GM12874 (cell line): ENCODE data around the gene FLAD1.

Experiments
- TF ChIP-seq, protein P1 (sequence below): IDR thresholded peaks from 2 replicates; pipeline ENCODE4 v1.5.1; 2011; ENCODE audit warnings: low read depth, mild to moderate bottlenecking, control low read depth, low read length, moderate library complexity; ENCODE audit not compliant: insufficient read depth

The FLAD1 gene

DNA sequence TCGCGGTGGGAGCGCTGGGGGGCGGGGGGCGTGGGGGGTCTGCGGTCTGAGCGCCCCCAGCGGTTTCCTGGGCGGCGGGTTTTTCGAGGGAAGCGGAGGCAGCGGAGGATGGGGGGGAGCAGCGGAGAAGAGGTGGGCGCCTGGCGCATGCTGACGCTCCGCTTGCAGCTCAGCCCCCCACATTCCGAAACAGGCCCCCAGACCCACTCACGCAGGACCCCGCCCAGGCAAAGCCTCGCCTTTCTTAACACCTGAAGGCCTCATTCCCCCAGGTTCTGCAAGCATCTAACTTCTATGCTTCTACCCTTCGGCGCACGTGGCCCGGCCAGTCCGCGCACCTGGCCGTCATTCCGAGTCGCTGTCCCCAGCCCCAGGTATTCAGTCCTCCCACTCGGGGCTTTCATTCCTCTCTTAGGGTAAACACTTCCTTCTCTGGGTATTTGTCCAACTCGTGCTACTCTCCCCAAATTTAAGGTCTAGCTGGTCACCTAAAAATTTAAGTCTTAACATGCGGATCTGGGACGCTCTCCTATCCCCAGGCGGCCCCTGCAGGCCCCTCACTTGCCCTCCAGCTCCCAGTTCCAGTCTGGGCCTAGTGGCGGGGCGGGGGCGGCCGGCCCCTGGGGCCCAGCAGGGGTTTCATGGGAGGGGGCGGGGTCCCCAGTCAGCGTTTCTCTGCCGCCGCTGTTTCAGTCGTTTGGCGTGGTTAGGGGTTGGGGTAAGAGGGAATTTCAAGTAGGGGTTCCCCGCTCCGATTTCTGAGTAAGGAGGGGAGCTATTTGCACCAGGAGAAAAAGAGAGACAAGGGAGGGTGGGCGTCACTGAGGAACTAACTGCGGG, 16.6 kb downstream of the FLAD1 start:
- TF ChIP-seq, protein P1, sequence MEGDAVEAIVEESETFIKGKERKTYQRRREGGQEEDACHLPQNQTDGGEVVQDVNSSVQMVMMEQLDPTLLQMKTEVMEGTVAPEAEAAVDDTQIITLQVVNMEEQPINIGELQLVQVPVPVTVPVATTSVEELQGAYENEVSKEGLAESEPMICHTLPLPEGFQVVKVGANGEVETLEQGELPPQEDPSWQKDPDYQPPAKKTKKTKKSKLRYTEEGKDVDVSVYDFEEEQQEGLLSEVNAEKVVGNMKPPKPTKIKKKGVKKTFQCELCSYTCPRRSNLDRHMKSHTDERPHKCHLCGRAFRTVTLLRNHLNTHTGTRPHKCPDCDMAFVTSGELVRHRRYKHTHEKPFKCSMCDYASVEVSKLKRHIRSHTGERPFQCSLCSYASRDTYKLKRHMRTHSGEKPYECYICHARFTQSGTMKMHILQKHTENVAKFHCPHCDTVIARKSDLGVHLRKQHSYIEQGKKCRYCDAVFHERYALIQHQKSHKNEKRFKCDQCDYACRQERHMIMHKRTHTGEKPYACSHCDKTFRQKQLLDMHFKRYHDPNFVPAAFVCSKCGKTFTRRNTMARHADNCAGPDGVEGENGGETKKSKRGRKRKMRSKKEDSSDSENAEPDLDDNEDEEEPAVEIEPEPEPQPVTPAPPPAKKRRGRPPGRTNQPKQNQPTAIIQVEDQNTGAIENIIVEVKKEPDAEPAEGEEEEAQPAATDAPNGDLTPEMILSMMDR = no peak

DNA sequence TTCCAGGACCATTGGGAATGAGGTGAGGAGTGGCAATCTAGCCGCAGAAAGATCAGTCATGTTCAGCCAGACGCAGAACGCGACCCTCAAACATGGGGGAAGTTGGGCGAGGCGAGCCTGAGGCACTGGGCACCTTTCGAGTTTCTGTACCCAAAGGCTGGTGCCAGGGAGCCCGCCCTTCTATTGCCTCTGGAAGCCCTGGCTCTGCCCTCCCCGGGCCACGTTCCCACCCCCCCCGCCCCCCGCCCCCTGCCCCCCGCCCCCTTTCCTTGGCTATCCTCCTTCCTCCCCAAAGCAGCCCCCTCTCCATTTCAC, 17.2 kb downstream of the FLAD1 start:
- TF ChIP-seq, protein P1 = no peak

DNA sequence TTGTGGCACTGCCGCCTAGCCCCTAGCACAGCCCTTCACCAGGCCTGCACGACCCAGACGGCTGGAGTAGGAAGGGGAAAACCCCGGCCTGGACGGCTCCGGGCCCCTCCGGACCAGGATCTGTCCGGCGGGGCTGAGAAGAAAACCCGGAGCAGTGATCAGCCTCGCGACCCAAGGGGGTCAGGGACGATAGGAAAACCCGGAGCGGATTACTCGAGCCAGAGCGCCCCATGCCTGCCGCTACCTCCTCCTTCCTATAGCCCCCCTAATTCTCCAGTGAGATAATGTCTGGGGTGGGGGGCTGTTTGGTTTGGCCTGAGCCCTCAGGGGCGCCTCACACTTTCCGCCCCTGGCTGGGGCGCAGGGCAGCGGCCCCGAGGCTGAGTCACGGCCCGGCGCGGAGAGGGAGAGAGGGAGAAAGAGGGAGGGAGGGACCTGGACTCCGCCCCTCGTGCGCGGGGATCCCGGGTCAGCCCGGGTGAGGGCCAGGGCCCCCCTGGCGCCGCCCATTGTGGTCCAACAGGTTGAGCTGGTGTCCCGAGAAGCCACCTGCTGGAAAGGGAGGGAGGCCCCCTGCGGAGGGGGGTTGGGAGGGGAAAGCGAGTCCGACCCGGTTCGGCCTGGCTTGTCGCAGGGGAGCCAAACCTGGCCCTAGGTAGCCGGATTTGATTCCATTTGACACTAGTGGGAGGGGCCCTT, 17.7 kb downstream of the FLAD1 start:
- TF ChIP-seq, protein P1 = no peak

DNA sequence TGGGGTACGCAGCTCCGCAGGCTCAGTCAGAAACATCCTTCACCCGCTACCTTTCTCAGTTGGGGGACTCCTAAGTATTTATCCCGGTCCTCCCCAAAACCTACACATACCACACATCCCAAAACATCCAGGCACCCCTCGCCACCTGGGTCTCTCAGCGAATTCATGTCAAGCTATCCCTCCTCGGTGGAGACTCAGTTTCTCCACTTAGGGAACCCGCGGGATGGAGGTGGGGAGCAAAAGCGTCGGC, 18.2 kb downstream of the FLAD1 start:
- TF ChIP-seq, protein P1 = no peak

DNA sequence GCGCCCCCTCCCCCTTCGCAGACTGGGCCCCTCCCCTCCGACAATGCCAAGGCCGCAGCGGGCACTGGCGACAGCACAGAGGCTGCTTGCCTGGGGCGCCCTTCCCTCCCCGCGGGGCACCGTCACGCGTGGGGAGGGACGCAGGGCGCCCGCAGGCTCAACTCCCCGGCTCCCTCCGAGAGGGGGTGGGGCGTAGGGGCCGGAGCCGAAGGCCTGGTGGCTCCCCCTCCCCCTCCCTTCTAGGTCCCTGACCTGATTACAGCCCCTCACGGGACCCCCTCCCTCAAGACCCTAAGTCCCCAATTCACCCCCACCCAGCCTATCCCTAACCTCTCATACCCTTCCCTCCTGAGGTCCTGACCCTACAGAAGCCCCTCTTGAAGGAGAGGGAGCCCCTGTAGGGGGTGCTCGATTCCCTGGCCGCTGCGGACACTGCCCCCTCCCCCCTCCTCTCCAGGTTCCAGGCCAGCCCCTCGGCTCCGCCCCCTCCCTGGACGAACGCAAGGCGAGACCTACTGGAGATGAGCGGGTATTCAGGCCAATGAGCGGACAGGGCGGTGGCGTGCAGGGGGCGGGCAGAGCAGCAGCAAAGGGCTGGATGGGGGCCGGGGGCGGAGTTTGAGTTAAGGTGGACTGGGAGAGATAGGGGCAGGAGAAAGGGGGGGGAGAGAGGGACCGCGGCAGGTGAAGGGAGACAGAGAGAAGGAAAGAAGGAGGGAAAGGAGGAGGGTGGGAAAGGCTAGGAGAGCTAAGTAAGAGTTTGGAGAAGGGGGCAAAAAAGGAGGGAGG, 18.7 kb downstream of the FLAD1 start:
- TF ChIP-seq, protein P1 = peak; percentile 60

DNA sequence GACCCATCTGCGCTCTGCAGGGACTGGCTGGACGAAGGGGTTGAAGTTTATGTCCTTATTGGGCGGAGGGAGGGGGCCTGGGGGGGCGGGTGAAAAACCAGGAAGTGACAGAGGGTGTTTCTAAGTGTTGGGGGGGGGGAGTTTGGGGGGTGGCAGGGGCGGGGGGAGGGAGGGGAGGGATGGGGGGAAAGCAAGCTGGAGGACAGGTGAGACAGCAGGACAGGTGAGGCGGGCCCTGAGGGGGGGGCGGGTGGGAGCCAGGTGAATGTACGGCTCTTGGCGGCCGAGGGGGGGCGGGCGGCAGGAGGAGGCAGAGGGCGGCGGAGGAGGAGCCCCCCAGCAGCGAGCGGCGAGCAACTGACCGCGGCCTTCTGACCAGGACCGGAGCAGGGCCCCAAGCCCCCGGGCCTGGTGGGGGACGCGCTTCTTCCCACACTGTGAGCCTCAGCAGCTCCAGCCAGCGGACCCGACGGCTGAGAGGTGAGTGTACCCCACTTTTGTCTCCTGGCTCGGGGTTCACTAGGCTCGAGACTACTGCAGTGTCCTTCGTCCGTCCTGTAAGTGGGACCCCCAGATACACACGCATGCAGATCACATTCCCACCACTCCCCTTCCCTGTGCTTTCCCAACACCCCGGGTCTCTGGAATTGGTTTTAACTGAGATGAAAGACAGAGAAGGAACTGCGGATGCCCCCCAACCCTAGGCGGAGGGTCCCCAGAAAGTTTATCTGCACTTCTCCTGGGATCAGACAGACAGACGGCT, 19.5 kb downstream of the FLAD1 start, which contains the start of gene ZBTB7B:
ZBTB7B (plus strand) TSS at position 339 of the 763 bp plus-strand sequence. CDS start 11,859 bp downstream, outside the sequence.
- TF ChIP-seq, protein P1 = no peak
